HG03571 (cell line): ENCODE results near the gene CARD19.

Experiments used
- ATAC-seq: cut with Tn5 transposase; IDR thresholded peaks from one replicate; pipeline ENCODE4 v1.9.1; 2021; ENCODE audit not compliant: unreplicated experiment

The CARD19 gene

DNA sequence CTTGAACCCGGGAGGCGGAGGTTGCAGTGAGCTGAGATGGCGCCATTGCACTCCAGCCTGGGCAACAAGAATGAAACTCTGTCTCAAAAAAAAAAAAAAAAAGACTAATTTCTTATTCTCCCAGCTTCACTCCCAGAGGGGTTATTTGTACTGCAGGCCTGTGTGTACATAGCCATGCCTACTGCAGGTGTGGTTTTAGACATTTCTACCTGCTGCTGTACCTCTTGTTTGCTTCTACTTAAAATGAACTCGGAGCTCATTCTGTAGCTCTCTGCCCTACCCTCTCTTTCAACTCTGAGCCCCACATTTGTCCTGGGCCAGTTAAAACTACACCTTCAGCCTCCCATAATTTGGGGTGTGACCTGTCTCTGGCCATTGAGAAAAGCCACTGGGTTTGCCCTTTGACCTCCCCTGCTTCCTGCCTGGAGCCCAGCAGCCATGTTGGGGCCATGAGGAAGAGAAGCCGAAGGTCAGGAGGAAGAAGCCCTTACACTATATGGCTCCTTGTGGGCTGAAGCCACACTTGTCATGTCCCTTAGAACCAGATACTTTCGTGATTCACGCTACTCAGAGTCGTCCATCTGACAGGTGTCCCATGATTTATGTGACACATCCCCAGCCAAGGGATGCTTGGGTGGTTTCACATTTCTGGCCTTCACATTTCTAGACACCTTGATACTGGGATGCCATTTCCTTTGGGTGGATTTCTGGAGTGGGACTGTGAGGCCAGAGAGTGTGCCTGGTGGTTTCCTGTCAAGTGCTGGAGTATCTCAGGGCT is 9.4 kb upstream of the CARD19 start:
- ATAC-seq = no peak

DNA sequence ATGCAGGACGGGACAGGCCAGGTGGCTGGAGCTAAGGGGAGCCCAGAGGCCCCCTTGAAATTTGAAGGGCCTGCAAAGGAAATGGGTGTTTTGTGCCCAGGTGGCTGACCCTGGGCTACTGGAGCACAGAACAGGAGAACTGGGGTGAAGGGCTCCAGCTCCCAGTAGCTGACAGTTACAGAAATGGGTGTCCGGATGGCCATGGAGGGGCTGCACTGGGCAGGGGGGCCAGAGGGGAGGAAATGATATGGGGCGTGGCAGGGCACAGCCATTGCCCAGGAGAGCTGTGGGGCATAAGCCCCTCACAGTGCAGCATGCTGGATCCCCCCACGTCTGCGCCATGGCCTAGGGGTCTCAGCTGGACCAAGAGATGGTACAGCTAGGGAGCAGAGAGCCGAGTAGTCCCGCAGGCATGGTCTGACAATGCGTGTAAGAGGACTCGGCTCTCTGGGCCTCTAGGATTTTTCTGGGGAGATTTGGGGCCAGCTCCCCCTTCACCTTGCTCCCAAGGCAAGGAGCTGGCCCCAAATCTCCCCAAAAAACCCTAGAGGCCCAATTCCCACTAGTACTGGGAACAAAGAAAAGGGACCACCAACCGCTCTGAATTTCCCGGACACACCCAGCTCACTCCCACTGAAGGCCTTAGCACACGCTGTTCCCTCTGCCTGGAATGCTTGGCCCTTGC is 7.9 kb upstream of the CARD19 start:
- ATAC-seq = no peak

DNA sequence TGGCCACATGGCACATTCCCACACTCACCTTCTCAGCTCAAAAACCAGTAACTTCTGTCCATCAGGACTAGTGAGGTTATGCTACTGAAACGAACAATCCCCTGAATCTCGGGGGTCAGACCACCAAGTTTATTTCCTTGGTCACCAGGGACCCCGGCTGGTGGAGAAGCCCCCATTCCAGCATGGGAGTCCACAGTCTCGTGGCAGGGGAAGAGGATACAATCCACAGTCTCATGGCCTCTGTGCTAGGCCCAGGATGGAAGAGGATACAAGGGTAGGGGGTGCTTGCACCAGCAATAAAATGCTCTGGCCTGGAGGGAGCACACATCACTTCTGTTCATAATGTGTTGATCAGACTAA is 7.4 kb upstream of the CARD19 start:
- ATAC-seq = no peak

DNA sequence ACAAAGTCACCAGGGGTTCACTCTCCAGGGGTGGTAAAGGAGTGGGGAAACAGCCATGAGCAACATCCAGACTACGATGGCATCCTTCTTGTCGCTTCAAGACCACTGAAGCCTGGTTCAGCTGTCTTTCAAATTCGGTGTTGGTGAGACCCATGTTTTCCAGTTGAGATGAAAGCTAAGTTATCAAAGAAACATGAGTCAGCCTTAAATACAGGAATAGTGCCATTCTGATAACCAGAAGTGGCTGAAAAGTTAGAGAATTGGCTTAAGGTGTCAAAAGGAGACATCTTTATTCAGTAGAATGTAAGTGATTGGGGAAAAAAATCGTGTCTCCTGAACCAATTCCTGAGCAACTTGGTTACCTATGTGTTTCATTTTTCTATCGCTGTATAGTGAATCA is 7.0 kb upstream of the CARD19 start:
- ATAC-seq = no peak

DNA sequence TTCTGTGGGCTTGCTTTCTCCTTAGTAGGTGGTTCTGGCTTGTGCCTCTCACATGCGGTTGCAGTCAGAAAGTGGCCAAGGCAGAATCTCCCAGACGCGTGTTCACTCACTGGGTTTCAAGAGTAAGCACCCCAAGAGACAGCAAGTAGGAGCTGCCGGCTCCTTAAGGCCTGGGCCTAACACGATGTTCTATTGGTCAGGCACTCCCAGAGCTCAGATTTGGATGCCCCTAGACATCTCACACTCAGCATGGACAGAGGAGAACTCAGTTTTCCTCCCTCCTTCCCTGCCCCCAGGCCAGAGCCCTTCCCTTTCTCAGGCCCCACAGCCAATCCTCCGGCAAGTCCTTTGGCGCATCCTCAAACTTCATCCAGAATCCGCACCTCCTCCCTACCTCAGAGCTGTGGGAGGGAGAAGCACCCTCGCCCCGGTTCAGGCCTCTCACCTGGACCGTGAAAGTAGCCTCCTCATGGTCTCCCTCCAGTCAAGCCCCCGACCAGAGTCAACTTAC is 6.5 kb upstream of the CARD19 start:
- no peak for ATAC-seq

DNA sequence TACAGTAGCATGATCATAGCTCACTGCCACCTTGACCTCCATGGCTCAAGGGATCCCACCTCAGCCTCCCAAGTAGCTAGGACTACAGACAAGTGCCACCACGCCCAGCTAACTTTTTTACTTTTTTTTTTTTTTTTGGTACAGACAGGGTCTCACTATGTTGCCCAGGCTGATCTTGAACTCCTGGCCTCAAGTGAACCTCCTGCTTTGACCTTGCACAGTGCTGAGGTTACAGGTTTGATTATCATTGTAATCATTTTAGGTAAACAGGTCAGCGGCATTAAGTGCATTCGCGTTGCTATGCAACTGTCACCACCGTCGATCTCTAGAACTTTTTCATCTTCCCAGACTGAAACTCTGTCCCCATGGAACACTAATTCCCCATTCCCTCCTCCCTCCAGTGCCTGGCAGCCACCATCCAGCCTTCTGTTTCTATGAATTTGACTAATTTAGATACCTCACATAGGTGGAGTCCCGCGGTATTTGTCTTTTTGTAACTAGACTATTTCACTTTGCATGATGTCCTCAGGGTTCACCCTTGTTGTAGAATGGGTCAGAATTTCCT is 5.8 kb upstream of the CARD19 start:
- ATAC-seq = no peak

DNA sequence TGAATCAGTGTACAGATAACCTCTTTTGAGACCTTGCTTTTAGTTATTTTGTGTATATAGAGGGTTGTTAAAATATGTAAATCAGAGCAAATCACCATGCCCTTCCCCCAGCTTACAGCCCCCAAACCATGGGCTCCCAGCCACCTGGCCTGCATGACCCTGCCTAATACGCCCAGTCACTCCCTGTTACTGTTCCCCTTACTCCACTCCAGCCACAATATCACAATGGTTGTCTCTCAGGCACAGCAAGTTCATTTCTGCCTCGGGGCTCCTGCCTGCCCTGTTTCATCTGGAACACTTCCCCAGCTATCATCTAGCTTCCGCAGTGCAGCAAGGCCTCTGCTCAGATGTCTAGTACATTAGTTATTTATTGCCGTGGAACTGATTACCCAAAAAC is 5.0 kb upstream of the CARD19 start:
- ATAC-seq = no peak

DNA sequence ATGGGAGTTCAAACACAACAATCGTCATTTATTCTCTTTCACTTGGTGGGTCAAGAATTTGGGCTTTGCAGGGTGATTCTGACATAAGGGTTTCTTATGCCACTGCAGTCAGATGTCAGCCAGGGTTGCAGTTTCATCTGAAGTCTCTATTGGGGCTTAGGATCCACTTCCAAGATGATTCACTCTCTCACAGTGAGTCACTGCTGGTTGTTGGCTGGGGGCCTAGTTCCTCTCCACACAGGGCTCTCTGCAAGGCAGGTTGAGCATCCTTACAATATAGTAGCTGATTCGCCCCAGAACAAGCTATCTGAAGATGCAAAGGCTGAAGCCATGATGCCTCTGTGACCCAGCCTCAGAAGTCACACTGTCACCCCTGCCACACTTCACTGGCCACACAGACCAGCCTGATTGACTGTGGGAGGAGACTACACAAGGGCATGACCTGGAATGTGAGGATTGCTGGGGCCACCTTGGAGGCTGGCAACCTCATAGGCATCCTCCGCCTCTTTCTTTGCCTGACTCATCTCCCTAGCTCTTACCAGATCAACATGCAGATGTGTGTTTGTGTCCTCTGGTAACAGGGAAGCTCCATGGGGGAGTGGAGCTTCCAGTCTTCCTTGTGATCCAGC is 4.5 kb upstream of the CARD19 start:
- no peak for ATAC-seq

DNA sequence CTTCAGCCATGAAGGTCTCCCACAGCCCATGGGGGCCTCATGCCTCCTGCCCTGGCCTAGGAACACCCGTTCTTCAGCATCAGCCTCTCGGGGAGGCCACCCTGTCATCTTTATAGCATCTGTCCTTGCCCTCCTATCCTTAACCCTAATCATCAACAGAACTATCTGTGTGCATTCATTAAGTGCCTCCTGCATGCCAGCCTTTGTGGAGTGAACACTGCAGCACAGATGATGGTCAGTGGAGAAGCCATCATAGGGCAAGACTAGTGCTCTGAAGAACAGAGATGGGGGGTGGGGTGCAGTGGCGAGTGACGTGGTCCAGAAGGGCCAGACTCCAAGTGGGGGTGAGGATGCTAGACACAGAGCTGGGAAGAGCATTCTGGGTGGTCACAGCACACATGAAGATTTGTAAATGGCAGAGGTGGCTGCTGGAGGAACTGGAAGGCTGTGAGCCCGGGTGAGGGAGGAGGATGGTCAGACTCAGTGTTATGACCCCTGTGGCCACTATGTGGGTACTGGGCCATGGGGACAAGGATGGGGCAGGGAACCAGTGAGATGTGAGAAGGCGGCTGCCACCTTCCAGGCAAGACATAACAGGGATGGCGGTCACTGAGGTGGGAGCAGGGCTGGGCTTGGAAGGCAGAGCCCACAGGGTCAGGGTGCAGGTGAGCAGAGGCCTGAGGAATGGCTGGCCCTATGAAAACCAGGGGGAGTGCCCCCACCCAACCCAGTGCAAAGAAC is 3.6 kb upstream of the CARD19 start:
- ATAC-seq = no peak

DNA sequence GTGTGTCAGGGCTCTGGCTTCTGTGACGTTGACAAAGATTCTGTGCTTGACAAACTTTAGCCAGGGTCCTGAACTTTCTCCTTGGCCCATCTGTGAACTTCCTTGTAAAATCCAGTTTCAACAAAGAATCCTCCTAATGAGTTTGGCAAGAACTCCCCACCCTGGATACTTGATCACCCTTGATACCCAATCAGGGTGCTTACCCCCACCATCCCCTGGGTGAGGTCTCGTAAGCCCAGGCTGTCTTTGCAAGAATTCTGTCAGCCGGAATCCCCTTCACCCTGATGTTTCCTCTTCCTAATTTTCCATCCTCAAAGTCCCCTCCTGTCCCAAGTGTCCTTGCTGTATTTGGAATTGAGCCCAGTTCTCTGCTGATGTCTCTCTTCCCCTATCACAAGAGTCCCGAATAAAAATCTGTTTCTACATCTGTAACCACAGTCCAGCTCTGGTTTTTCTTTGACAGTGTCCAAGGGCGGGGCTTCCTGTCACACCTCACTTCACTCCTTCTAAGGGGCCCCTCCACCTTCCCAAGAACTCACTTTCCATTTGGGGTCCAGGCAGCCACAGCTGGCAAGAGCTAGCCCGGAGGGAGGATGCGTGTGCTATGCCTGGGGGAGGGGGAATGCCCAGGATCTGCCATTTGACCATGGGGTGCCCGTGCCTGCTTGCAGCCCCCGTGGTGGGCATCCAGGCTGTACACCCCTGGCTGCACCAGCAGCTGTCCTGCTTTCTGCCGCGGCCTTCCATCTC is 2.7 kb upstream of the CARD19 start:
- ATAC-seq = no peak

DNA sequence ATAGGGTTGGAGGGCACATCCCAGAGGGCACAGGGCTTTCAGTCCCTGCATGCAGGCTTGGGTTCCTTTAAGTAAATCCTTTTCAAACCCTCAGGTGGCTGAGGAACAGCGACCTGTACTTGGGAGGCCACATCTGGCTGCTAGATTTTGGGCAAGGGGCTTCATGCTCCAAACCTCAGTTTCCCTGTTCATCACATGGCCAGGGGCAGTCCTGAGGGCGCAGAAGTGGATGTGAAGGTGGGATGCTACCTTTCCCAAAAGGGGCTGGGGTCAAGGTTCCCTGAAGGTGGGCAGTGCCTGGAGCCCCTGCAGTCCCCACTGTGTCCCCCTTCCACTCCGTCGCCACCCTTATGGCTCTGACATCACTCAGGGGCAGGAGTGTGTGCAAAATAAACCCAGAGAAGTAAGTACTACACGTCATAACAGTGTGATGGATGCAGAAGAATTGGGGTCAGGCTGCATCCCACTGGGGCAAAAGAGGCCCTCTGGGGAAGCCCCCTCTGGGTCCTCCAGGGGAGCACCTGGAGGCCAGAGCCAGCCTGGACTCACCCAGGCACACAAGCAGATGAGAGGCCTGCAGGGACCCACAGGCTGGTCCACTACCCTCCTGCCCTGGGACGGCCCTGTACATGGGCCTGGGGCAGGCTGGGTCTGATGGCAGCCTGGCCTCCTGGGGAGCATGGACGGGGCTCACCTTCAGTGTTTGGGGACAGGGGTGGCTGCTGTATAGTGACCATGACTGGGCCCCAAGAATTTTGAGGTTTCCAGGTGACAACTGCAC is 1.9 kb upstream of the CARD19 start:
- ATAC-seq = no peak

DNA sequence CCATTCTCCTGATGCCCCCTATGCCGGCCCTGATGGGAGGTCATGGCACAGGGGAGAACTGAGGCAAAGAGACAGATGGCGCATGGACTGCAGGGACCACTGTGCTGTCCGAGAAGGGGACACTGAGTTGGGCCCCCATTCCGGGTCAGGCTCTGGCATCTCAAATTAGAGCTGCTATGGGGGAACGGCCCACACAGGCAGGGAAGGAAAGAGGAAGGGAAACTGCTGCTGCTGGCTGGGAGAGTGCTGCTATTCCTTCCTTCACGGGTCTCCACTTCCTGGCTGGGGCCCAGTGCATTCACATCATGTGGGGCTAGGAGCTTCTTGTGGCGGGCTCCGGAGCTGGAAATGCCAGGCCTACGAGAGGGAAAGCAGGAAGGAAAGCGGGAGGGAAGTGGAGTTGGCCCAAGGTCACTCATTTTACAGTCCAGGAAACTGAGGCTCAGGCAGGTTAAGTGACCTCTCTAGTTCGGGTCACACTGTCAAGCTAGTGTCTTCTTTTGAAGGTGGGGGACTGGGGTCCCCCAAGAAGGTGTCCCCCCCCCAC is 1.3 kb upstream of the CARD19 start:
- ATAC-seq = no peak

DNA sequence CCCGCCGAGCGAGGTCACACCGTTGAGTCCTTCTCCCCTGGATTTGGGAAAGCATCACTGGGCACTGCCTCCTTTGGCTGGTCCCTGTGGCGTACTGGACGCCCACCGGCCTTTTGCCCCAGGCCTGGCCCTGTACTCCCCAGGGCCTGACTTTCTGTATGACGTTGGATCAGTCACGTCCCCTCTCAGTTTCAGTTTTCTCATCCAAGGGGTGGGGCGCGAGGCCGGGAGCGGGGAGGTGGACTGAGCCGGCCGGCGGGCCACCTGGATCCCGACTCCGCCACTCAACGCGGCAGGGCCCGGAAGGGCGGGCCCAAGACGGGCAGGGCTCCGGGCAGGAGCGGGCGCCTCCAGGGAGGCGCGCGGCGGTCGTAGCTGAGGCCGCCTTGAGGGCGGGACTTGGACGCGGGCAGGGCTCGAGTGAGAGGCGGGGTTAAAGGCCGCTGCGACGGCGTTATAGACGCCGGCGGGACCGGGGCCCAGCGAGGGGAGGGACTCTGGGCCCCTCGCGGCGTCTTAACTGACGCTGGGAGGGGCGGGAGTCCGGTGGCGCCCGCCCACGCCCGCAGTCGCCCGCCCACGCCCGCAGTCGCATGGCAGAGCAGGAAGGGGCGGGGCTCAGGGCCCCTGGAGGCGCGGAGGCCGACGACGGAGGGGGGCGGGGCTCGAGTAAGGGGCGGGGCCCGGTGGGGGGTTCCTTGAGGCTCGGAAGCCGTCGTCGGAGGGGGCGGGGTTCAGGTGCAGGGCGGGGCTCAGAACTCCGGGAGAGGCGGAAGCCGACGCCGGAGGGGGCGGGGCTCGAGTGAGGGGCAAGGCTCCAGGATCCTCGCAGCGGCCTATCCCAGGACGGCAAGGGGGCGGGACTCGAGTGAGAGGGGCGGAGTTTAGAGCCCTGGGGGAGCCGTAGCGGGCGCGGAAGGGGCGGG is 549 bp upstream of the CARD19 start:
- peak; percentile 70 for ATAC-seq

DNA sequence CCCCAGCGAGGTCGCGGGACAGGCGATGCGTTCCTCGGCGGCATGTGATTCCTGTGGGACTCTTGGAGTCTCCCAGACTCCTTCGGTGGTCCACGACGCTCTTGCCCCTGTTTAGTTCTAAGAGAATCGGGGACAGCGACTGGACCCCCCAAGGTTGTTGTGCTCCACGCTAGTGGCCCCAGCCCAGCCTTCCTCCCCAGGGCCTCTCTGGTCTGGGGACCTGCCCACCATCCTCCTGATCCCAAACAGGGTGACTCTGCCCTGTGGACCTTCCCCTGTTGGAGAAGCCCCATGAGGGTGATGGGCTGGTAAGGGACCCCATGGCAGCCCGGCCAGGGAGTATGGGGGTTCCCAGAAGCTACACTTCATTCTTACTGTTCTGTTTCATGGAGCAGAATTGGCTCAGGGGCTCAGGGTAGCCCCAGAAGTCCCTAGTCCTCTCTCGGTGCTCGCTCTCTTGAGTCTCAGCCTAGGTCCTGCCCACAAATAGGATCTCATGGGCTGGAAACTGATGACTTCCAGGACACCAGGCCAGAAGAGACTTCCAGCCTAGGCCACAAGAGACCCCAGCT is 880 bp downstream of the CARD19 start:
- no peak for ATAC-seq

DNA sequence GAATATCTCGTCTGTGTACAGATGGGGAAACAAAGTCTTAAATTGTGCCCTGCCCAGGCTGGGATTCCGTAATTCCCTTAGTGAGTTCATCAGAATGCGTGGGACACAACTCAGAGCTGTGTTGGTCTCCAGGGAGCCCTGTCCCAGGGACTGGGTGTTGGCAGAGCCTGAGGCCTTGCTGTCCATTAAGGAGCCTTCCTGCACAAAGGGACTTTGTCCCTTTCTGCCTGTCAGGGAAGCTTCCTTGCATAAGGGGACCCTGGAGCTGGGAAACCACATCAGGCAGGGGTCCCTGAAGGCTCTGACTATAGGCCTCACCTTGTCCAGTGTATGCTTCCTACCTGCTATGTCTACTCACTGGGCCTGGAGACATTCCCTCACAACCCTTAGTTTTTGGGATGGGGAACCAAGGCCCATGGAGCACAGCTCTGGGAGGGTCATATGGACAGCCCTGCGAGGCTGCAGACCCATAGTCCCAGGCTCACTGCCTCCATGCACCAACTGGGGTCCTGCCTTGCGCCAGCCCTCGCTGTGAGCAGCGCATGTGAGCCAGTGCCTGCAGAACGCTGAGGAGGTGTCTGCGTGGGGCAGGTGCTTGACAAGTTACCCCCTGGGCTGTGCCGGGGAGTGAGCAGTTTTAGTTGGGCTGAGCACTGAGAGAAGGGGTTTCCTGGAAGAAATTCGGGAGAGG is 1.6 kb downstream of the CARD19 start:
- ATAC-seq = no peak

DNA sequence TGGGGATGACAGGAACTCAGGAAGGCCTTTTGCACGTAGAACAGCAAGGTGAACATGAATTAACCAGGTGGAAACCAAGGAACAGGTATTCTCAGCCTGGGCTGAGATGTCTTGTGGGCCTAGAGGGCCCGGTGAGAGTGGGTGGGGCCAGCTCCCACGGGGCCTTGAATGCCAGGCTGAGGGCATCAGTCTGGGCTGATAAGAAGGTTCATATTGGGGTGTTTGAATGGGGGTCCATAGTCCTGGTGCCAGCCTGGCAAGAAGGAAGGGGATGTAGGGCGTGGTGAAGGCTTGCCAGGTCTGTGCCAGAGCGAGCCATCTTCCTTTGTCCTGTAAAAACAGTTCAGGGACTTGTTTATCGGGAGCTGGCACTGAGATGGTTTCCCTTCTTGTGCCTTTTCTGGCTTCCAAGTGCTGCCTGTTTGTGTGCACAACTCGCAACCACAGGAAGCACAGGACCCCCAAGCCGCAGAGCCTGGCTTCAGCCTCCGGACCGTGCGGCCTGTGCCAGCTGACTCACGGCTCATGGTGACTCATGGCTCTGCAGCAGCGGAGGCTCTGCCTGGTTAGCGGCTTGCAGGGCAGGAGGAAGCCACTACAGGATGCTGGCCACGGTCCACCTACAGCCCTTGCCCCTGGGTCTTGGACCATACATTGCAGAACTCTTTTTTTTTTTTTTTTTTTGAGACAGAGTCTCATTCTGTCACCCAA is 2.4 kb downstream of the CARD19 start:
- ATAC-seq = no peak
